AG04449 (cell line): ENCODE measurements around the gene CCNYL1.
"Not testable (repeated sequence)": the region's sequence is repeated elsewhere in the genome, so short reads cannot be mapped to it uniquely, and the experiment has no call there.

Experiments
- CTCF ChIA-PET: fragments of 350-600 bp; formaldehyde crosslinking; extraction: SDS; loops from one replicate; lab custom pipeline; 2021; ENCODE audit warnings: antibody characterized with exemption; lab: Yijun Ruan, JAX
- POLR2A ChIA-PET: fragments of 400-600, 350-600 bp; formaldehyde crosslinking; extraction: SDS; loops from one replicate; lab custom pipeline; 2020; ENCODE audit warnings: antibody characterized with exemption, inconsistent platforms; lab: Yijun Ruan, JAX
- DNase-seq: peaks from one replicate; pipeline ENCODE4 v3.0.0-alpha.2; 2010; ENCODE audit warnings: low read depth, low spot score
- H3K4me3 ChIP-seq: 2 replicates; pipeline ENCODE4 v1.5.1; 2011; ENCODE audit warnings: low read depth, mild to moderate bottlenecking, control low read depth, low read length
- CTCF ChIP-seq: IDR thresholded peaks from one replicate; pipeline ENCODE4 v1.5.1; 2011; ENCODE audit warnings: mild to moderate bottlenecking, moderate library complexity, low read length, control low read depth, inconsistent platforms; ENCODE audit not compliant: insufficient read depth; ENCODE audit errors: missing control alignments

The CCNYL1 gene

DNA sequence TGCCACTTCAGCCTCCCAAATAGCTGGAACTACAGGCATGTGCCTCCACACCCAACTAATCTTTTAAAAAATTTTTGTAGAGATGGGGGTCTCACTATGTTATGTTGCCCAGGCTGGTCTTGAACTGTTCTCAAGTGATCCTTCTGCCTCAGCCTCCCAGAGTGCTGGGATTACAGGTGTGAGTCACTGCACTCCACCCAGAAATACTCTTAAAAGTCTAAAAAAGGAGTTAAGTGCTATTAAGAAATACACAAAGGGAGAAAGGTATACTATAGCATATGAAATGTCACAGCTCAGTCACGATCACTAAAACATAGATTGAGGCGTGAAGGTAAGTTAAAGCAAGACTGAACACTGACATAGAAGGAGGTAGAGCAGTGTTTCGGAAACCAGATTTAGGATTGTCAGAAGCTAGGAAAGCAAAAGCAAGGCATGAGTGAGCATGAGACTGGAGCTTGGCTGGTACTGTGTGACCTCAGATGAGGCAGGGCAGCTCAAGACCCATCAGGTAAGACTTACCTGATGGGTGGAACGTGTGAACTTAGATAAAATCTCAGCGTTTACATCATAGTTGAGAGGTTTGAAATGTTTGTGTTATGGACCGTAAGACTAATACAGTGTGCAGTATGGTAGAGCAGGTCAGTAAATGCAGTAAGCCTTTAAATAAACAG lies 9.2 kb downstream of the CCNYL1 start:
- no peak overlapping the region for H3K4me3 ChIP-seq
- DNase-seq, result no peak
- POLR2A ChIA-PET, result interaction anchor here (0.6 kb wide), 1 partner anchor 320 kb away, joined by 3 read pairs; no protein-coding TSS in a partner anchor
- CTCF ChIA-PET, result interaction anchor here (0.7 to 1.7 kb wide), 2 partner anchors 25 to 100 kb away, joined by 3 read pairs; no protein-coding TSS in a partner anchor
- TF ChIP-seq CTCF, result no peak

DNA sequence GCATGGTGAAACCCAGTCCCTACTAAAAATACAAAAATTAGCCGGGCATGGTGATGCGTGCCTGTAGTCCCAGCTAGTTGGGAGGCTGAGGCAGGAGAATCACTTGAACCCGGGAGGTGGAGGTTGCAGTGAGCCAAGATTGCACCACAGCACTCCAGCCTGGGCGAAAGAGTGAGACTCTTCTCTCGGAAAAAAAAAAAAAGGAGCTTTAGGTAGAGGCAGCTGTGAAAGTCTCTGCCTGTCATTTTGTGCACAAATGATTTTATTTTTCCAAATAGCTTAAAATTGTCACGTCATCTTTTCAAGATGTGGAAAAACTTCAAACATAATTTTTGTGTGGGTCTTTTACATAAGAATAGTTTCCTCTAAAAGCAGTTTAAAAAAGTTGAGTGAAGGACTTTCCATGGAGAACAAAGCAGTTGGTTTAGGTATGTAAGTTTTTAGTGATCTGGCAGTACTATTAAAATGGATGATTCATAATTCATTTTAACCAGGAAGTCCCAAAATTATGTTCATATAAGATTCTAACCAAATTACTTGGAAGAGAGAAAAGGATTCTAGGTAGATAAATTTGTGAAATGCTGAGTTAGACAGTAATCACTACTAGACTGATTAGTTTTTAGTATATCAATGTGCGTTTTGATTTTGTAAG lies 11.5 kb downstream of the CCNYL1 start:
- H3K4me3 ChIP-seq, result no peak overlapping the region
- ChIA-PET POLR2A (no interaction called here), CTCF (interaction anchor here (1.4 kb wide), 1 partner anchor 11 kb away, joined by 4 read pairs; no protein-coding TSS in a partner anchor)
- no peak for DNase-seq
- TF ChIP-seq CTCF, result no peak

GRCh38 chr2:207723425-207723787 lies 12.0 kb downstream of the CCNYL1 start:
- CTCF ChIA-PET, result interaction anchor here (1.4 kb wide), 1 partner anchor 10 kb away, joined by 4 read pairs; no protein-coding TSS in a partner anchor
- H3K4me3 ChIP-seq, DNase-seq, POLR2A ChIA-PET: not testable (repeated sequence)

GRCh38 chr2:207724113-207724512 lies 12.7 kb downstream of the CCNYL1 start:
- DNase-seq, result no peak
- H3K4me3 ChIP-seq, result no peak overlapping the region
- no peak for TF ChIP-seq CTCF
- POLR2A ChIA-PET, result no interaction called here
- CTCF ChIA-PET, result interaction anchor here (1.9 kb wide), 1 partner anchor 98 kb away, joined by 4 read pairs; the partner anchor contains the start of gene METTL21A

DNA sequence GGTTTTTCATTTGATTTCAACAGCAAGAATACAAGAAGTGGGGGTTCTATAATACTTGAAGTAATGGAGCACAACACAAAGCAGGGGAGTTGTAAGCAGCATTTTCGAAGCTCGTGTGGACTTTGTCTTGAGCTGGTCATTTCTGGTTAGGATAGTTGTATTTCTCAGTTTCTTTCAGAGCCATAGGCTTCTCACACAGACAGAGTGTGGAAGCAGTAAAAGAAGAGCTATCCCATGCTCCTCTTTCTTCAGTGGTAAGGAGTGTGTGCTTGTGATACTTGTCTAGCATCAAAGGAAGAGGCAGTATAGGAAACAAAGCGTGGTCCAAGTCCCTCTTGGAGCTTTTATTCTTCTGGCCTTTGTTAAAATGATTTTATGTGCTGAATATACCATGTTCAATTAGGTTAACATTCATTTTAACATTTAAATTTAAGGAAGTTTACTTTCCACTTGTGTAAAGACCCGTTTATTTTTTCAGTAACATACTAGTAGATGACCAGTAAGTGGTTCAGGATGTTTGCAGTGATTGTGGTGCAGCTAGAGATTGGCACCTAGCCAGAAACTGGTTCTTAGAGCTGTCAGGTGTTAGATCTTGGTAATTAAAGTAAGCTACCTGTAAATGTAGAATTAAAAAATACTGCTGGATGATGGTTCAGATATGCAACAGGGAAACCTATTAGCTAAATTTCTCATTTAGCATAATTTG lies 14.6 kb downstream of the CCNYL1 start:
- H3K4me3 ChIP-seq, result no peak overlapping the region
- CTCF ChIA-PET, result interaction anchor here (1.2 to 3.0 kb wide), 4 partner anchors 20 to 346 kb away, joined by 4 to 17 read pairs (median 8); partner anchors contain the start of gene METTL21A
- TF ChIP-seq CTCF, result no peak
- POLR2A ChIA-PET, result interaction anchor here (0.9 kb wide), 1 partner anchor 61 kb away, joined by 3 read pairs; no protein-coding TSS in a partner anchor
- DNase-seq, result no peak

- no peak overlapping the region for H3K4me3 ChIP-seq
- no peak for DNase-seq
- ChIA-PET CTCF (interaction anchor here (0.7 to 3.0 kb wide), 6 partner anchors 9 to 314 kb away, joined by 3 to 17 read pairs (median 4); partner anchors contain the start of gene CCNYL1), POLR2A (interaction anchor here (0.9 to 1.2 kb wide), 2 partner anchors 62 to 197 kb away, joined by 3 read pairs; no protein-coding TSS in a partner anchor)
- TF ChIP-seq CTCF, result no peak
Measured at GRCh38 chr2:207727261-207727660, 15.8 kb downstream of the CCNYL1 start.
